Pancreas (tissue), 10 donors: Measurements from ENCODE around the gene SLC25A12. TPM values are rescaled to one million over a fixed set of nuclear protein-coding genes. Genes with fewer than 3 reads are reported as not detected.

Source experiments
- ATAC-seq, 4 donors: fragments of 200-7000 bp; cut with Tn5 transposase; one replicate each; pipeline versions ENCODE4 v1.8.0 to v1.9.1; 2020; ENCODE audit warnings: mild to moderate bottlenecking in 4 of 4, moderate library complexity in 4 of 4
- DNase-seq, 6 donors: peaks; one replicate each; pipeline ENCODE4 v3.0.0-alpha.2; 2020
- FAIRE-seq: peaks from 2 replicates; lab custom pipeline; 2012; peaks lifted over from hg19 to GRCh38; lab: Jason Lieb, UNC
- H3K27ac ChIP-seq, 4 donors: fragments of 200-600 bp; sonication (generic); 1 replicate in 3 of 4; 2 replicates in 1 of 4; pipeline versions ENCODE4 v1.5.0 to v1.8.0; 2020
- H3K27me3 ChIP-seq, 4 donors: fragments of 200-600 bp; one replicate each; pipeline ENCODE4 v1.8.0; 2021
- H3K36me3 ChIP-seq, 3 donors: fragments of 200-600 bp; sonication (generic) in 1 of 3; one replicate each; pipeline versions ENCODE4 v1.5.0 to v1.8.0; 2020 to 2021
- H3K4me1 ChIP-seq, 3 donors: fragments of 200-600 bp; one replicate each; pipeline ENCODE4 v1.8.0; 2021
- H3K4me3 ChIP-seq, 4 donors: fragments of 200-600 bp; sonication (generic) in 2 of 4; one replicate each; pipeline versions ENCODE4 v1.5.0 to v1.8.0; 2020 to 2021
- H3K9me3 ChIP-seq, 4 donors: fragments of 200-600 bp; one replicate each; pipeline ENCODE4 v1.8.0; 2021
- CTCF ChIP-seq, 4 donors: fragments of 200-600 bp; sonication (generic) in 3 of 4; IDR thresholded peaks; one replicate each; pipeline versions ENCODE4 v1.5.0 to v1.8.0; 2021; ENCODE audit warnings: antibody characterized with exemption in 4 of 4
- WGBS, 2 donors: extraction: QIAGEN DNeasy Blood & Tissue Kit; methylation state at CpG; one replicate each; pipeline ENCODE4 v1.1.7; 2013; 5-methylcytosine and 5-hydroxymethylcytosine counted together
- intact Hi-C, 3 donors: fragments of 100-400 bp; cut with DNase I; formaldehyde crosslinking; loops; one replicate each; pipeline versions ENCODE4 v1.11.1 to v1.14.2; 2022
- polyA plus RNA-seq, 2 donors: library from polyadenylated mRNA; stranded (reverse); fragments of 200-250 nt; gene quantifications; one replicate each; pipeline ENCODE4 v1.2.3, GENCODE V29; 2013
- total RNA-seq, 6 donors: library from RNA; stranded (reverse); fragmentation: NEBNext Ultra II Directional in 4 of 6; extraction: Animal tissue kit (Norgen Biotek cat#: 25700) in 4 of 6; gene quantifications; one replicate each; pipeline versions ENCODE4 v1.2.1 to v1.2.4, GENCODE V29; 2021 to 2023
- donor health status: healthy with polysubstance abuse.
- donor health status: DM: no; HTN: no; CAD: no; lungs with moderate emphysema.
- donor health status: DM: no; HTN: no; CAD: no.
- donor health status: control.
- donor health status: control.
- donor health status: Bipolar disorder and iron deficiency.
- donor health status: DM: yes; HTN: yes; CAD: no.
- donor health status: DM: no; HTN: no; CAD: no.
- donor health status: DM: no; HTN: no; CAD: no.
- donor health status: DM: yes; HTN: yes; CAD: no.

Gene SLC25A12
- total and polyA plus RNA-seq, 8 donors, result 1.7 to 8.9 (median 3.0) TPM

GRCh38 chr2:171889808-171890207, 4.2 kb downstream of the SLC25A12 start:
- Histone ChIP-seq H3K4me3 (no peak overlapping the region), H3K4me1 (peaks cover 5 to 17% (median 14%) of the 10 kb centered on the region in 3 donors), H3K27ac (no peak overlapping the region), H3K27me3 (no peaks in the 10 kb centered on the region), H3K36me3 (no peaks in the 10 kb centered on the region), H3K9me3 (no peaks in the 10 kb centered on the region)
- TF ChIP-seq CTCF (IDR thresholded peaks at IDR 0.05), result no peak
- ATAC-seq (no peak), DNase-seq (no peak), FAIRE-seq (no peak)
- intact Hi-C loops, result no loop called here
- 56 to 70% methylated on average over 1 of the region's 1 CpG for WGBS, 2 donors

GRCh38 chr2:171889333-171889732, 4.7 kb downstream of the SLC25A12 start:
- H3K36me3 ChIP-seq, result no peaks in the 10 kb centered on the region
- H3K27ac ChIP-seq, result no peak overlapping the region
- H3K27me3 ChIP-seq, result no peaks in the 10 kb centered on the region
- WGBS, 2 donors, result 95 to 98% methylated on average over 2 of the region's 2 CpGs
- no peak for TF ChIP-seq CTCF (IDR thresholded peaks at IDR 0.05)
- DNase-seq (no peak), FAIRE-seq (no peak), ATAC-seq (no peak)
- intact Hi-C loops, result no loop called here
- peaks cover 5 to 14% (median 10%) of the 10 kb centered on the region in 3 donors for H3K4me1 ChIP-seq
- H3K9me3 ChIP-seq, result no peaks in the 10 kb centered on the region
- no peak overlapping the region for H3K4me3 ChIP-seq

- FAIRE-seq, result no peak
- ATAC-seq, result no peak
- no peak for DNase-seq
- Histone ChIP-seq H3K4me3 (no peak overlapping the region), H3K4me1 (peaks cover 0 to 6% (median 0%) of the 10 kb centered on the region in 3 donors), H3K27me3 (no peaks in the 10 kb centered on the region), H3K27ac (no peak overlapping the region), H3K36me3 (no peaks in the 10 kb centered on the region), H3K9me3 (no peaks in the 10 kb centered on the region)
- no peak for TF ChIP-seq CTCF (IDR thresholded peaks at IDR 0.05)
- intact Hi-C loops, result no loop called here
- 88 to 91% methylated on average over 5 of the region's 5 CpGs for WGBS, 2 donors
These were observed 10.7 kb downstream of the SLC25A12 start for GRCh38 chr2:171883275-171883893.

DNA sequence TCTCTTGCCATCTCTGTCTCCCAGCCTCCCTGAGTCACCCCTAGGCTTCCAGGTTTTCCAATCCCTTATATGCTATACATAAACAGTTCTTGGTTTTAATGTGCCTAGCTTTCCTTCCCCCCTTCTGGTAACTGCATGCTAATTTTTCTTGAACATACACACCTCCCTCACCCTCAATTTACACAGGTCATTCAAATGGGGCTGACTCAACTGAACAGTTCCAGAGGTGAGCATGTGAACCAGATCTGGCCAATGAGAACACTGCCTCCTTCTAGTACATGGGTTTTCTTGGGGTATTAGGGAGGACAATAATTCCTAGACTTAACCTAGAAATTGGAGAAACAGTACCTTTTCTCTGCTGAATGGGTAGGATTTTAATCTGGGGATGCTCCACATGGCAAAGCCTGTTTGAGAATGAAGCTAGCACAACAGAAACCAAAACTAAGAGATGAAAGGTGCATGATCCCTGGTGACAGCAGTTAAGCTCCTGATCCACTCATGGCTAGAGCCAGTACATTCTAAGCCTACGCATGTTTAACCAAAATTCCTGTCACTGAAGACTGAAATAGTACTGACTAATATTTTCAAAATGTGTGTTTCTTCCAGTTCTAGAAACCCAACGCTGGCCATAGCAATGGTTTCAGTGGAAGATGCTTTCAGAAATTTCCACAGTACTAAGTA, 11.8 kb downstream of the SLC25A12 start:
- Histone ChIP-seq H3K27ac (no peak overlapping the region), H3K27me3 (no peaks in the 10 kb centered on the region), H3K36me3 (no peaks in the 10 kb centered on the region), H3K4me3 (no peak overlapping the region), H3K4me1 (peaks cover 0 to 8% (median 0%) of the 10 kb centered on the region in 3 donors), H3K9me3 (no peaks in the 10 kb centered on the region)
- no peak for TF ChIP-seq CTCF (IDR thresholded peaks at IDR 0.05)
- 93 to 96% methylated on average over 2 of the region's 2 CpGs for WGBS, 2 donors
- DNase-seq, result no peak
- no peak for ATAC-seq
- intact Hi-C loops, result no loop called here
- no peak for FAIRE-seq

DNA sequence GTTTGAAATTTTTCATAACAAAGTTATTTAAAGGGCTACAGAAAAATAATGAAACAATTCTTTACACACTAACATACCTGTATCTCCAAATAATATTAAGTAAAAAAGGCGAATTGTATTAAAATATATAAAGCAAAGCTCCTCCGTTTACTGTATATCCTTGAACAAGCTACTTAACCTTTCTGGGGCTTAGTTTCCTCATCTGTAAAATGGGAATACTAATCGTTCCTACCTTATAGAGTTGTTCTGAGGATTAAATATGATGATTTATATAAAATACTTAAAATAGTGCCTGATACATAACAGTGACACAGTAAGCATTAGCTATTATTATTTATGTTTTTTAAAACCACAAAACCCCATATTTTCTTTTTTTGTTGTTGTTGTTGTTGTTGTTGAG, 13.3 kb downstream of the SLC25A12 start:
- DNase-seq, result no peak
- TF ChIP-seq CTCF (IDR thresholded peaks at IDR 0.05), result no peak
- Histone ChIP-seq H3K36me3 (no peaks in the 10 kb centered on the region), H3K9me3 (no peaks in the 10 kb centered on the region), H3K4me1 (peaks cover 0 to 8% (median 0%) of the 10 kb centered on the region in 3 donors), H3K4me3 (no peak overlapping the region), H3K27ac (no peak overlapping the region), H3K27me3 (no peaks in the 10 kb centered on the region)
- ATAC-seq, result no peak
- WGBS, 2 donors, result 81 to 89% methylated on average over 3 of the region's 3 CpGs
- no peak for FAIRE-seq
- intact Hi-C loops, result no loop called here
